Activated CD4-positive, alpha-beta T cell treated with anti-CD3 and anti-CD28 coated beads, Interleukin-2, Interleukin-6, amounts not matched to agents 100 ng/mL and 50 ng/mL, durations not matched to agents 16 hours and 8 hours (primary cell): ENCODE results near the gene SLC24A3.
"Not testable (repeated sequence)": the region's sequence is repeated elsewhere in the genome, so short reads cannot be mapped to it uniquely, and the experiment has no call there.

Experiments
- DNase-seq: peaks from one replicate; pipeline ENCODE4 v3.0.0-alpha.2; 2020

SLC24A3 gene

GRCh38 chr20:19609642-19610223 is 397.3 kb downstream of the SLC24A3 start:
- DNase-seq, result no peak

DNA sequence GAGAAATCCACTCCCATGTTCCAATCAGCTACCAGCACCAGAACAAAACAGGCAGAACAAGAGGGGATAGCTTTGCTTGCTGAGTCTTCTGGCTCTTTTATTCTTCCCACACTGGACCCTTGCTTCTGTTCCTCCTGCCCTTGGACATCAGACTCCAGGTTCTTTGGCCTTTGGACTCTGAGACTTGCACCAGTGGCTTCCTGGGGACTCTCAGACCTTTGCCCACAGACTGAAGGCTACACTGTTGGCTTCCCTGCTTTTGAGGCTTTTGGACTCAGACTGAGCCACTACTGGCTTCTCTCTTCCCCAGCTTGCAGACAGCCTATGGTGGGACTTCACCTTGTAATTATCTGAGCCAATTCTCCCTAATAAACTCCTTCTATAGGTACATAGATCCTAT is 403.2 kb downstream of the SLC24A3 start:
- DNase-seq, result no peak

DNA sequence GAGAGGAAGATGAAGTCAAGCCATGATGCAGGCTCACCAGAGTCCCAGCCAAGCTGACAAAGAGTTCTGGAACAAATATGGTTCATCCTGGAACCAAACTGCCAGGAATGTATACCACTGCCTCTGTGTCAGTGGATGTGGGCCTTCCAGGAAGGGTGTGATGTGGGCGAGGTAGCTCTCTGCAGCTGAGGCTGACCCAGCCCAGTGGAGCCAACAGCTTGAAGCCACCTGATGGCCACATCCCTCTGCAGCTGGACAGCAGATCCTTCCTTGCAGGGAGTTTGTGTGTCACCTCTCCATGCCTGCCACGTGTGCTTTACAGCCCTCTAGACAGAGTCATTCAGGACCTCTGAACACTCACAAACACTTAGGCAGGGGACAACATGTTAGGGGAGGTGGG is 403.6 kb downstream of the SLC24A3 start:
- no peak for DNase-seq

- no peak for DNase-seq
Observed at GRCh38 chr20:19616620-19617019, 404.2 kb downstream of the SLC24A3 start.

- DNase-seq, result no peak
Observed at GRCh38 chr20:19617256-19617655, 404.8 kb downstream of the SLC24A3 start.

- DNase-seq, result no peak
Observed at GRCh38 chr20:19618711-19619110, 406.3 kb downstream of the SLC24A3 start.

DNA sequence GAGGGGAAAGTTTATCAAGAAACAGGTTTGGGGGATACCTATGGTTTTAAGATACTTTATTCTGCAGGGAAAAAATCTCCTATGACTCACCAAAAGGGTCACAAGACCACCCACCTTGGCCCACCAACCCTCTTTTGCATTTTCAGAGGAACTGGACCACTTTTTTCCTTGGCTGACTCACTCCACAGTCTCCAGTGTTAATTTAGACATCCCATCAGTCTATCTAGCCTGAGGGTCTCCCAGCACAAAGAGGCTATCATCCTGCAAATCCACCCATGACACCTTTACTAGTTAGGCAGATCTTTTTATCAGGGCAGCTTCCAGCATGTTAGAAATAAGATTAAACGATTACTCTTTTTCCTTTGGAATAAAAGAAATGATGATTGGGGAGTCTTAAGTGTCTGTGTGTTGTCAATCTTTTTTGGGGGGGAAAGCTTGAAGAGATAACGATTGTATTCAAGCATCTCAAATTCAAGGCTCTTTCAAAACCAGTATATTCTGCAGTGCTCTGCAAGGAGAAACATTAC is 407.5 kb downstream of the SLC24A3 start:
- no peak for DNase-seq

DNA sequence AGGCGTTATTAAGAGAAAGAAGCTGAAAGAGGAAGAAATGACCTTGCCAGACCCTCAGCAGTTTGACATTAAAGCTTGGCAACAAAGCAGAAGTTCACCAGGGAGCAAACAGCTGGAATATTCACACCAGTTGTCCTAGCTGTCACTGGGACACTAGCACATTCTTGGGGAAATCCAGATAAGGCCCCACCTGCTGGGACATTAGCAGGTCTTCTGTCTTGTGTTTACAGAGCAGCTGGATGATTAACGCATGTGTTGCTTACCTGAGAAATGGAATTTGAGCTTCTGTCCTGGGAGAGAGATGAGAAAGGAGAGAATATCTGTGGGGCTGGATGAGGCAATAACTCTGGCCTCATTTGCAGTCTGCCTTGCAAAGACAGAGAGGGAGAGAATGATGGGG is 408.0 kb downstream of the SLC24A3 start:
- DNase-seq, result no peak

- DNase-seq, result no peak
Observed at GRCh38 chr20:19621072-19621471, 408.6 kb downstream of the SLC24A3 start.

GRCh38 chr20:19624221-19624965 is 412.0 kb downstream of the SLC24A3 start:
- DNase-seq, result no peak

DNA sequence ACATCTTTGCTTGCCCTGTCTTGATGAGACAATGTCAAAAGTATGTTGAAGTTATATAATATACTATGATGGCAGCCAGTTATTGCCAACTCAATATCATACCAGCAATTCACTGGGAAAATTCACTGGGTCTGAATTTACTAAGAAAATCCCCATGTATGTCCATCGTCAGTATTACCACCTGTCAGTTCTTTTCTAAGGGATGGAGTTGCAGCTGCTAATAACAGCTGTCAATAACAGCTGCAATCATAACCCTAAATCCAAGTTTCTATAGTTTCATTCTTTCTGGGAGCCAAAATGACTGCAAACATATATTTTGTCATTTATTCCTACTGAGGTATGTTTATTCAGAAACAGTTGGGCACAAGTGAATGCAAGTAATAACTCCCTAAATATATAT is 413.0 kb downstream of the SLC24A3 start:
- DNase-seq, result no peak

- DNase-seq, result no peak
Observed at GRCh38 chr20:19626896-19627295, 414.5 kb downstream of the SLC24A3 start.

- DNase-seq, result peak; percentile 77
Observed at GRCh38 chr20:19628570-19629134, 416.2 kb downstream of the SLC24A3 start.

GRCh38 chr20:19631410-19631809 is 419.0 kb downstream of the SLC24A3 start:
- DNase-seq, result no peak

DNA sequence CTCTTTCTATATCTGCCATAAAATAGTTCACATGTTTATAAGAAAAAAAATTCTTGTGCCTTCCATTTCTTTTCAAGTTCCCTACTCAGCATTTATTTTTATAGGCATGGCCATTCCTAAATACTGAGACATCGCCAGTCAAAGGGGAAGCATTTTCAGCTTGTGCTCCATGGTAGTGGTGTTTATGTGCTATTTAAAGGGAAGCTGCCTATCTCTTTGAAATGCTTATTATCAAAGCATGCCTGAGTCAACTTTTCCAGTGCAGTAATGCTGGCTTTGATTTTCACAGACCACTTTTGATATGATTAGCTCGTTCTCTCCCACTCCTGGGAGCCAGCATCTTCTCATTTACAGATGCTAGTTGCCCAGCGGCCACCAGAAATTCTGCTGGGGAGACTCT is 421.5 kb downstream of the SLC24A3 start:
- no peak for DNase-seq

DNA sequence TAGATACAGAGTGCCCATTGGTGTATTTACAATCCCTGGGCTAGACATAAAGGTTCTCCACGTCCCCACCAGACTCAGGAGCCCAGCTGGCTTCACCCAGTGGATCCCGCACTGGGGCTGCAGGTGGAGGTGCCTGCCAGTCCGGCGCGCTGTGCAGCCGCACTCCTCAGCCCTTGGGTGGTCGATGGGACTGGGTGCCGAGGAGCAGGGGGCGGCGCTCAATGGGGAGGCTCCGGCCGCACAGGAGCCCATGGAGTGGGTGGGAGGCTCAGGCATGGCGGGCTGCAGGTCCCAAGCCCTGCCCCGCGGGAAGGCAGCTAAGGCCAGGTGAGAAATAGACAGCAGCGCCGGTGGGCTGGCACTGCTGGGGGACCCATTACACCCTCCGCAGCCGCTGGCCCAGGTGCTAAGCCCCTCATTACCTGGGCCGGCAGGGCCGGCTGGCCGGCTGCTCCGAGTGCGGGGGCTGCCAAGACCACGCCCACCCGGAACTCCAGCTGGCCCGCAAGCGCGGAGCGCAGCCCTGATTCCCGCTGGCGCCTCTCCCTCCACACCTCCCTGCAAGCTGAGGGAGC is 427.1 kb downstream of the SLC24A3 start:
- DNase-seq, result not testable (repeated sequence)

DNA sequence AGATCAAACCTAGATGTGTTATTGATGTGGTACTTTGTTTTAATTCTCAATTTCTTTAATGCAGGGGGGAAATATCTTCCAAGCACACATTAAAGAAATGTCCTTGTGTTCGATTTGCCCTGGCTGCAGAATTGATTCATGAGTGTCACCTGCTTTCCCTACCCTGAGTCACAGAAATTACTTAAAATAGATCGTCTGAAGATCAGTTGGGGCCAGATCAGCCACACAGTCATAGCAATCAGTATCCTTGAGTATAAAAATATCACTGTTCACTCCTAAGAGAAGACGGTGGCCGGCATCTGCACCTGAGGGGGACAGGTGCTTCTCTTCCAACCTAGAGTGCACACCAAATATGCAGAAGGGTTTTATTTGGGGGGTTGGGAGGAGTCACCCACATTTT is 430.4 kb downstream of the SLC24A3 start:
- no peak for DNase-seq

DNA sequence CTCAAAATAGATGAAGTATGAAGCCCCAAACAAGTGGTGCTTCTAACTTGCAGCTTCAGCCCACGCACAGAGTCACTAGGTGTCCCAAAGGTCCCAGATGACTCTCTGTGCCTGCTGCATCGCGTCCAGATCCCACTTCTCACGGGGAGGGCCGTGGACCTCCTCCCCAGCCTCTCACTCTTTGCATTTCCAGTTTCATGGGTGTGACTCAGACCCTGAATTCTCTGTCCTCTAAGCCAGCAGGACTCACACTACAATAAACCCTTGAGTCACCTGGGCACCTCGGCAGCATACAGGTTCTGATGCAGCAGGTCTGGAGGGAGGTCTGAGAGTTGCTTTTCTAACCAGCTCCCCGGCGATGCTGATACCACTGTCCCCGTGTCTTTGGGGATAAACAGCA is 431.6 kb downstream of the SLC24A3 start:
- DNase-seq, result no peak

DNA sequence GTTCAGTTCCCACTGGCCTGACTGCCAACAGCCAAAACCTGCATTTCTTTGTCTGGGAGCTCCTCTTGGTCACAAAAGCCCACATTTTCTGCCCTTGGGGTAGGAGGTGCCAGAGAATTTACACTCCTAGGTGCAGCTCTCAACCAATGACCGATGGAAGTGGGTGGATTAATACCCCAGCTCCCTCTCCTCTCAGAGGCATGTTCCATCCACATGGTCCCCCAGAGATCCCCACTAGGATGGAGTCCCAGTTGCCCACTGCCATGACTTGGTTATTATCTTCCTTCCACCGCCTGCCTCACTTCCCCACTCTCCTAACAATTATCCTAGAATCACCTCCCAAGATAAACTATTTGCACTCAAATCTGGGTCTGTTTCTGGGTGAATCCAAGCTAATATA is 434.5 kb downstream of the SLC24A3 start:
- DNase-seq, result no peak

DNA sequence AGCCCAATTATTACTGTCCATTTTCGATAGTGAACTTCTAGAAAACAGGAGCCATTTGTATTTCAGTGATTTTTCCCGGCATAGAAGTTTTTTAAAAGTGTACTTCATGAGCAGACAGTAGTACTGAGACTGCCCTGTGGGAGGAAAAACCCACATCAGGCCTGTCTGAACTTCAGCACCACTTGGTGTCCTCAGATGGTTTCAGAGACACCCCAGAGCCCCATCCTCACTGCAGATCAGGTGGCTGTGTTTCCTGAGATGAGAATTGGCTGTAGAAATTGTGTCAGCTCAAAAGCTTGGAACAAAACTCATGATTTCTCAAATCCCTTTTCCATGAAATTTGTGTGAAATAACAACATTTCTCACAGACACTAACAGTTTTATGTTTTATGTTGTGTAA is 435.6 kb downstream of the SLC24A3 start:
- no peak for DNase-seq

DNA sequence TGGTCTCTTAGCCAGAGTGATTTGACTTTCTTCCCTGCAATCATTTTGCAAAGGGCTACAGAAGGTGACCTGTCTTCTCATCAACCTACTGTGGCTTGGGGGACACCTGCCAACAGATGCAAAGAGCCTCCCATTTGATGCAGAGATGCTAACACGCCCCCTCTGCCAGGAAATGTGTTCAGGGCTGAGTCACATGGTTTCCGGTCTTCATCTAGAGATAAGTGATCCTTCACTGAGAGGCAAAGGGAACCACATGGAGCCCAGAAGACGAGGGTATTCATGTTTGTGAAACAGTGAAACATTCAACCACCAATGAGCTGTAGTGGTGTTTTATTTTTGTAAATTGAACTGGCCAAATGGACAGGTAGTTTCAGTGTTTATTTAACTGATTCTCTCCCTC is 436.6 kb downstream of the SLC24A3 start:
- no peak for DNase-seq

GRCh38 chr20:19652591-19653026 is 440.2 kb downstream of the SLC24A3 start:
- DNase-seq, result no peak

GRCh38 chr20:19653327-19653726 is 440.9 kb downstream of the SLC24A3 start:
- no peak for DNase-seq

GRCh38 chr20:19654921-19655320 is 442.5 kb downstream of the SLC24A3 start:
- no peak for DNase-seq
